ENCODE measurements around the gene PPA1. TPM values are rescaled to one million over a fixed set of nuclear protein-coding genes. Genes with fewer than 3 reads are reported as not detected.
A peak's percentile ranks its signal among the peaks of the same experiment; 100 is the strongest.

PPA1 gene
- total RNA-seq, 3 donors from 2014 or later (not counting 1 experiment from before 2014, with no cell fraction given) = 17.0 to 26.5 (median 19.2) TPM

- WGBS (ENCODE audit: insufficient coverage) = 63% methylated on average over 3 of the region's 3 CpGs
- Mint-ChIP-seq H3K27me3 (ENCODE audit: low read depth in 2 of 2) (peaks cover 23 to 30% of the 10 kb centered on the region in 2 donors), H3K27ac (no peak overlapping the region), H3K4me3 (no peak overlapping the region), H3K9me3 (no peaks in the 10 kb centered on the region), H3K4me1 (no peaks in the 10 kb centered on the region), H3K36me3 (no peaks in the 10 kb centered on the region)
- DNase-seq (no peak), ATAC-seq (no peak)
- no peak for TF ChIP-seq CTCF (IDR thresholded peaks at IDR 0.05)
- Histone ChIP-seq H3K27ac (ENCODE audit: low read length) (no peak overlapping the region), H3K9me3 (ENCODE audit: control insufficient read depth, insufficient read depth, low read length) (no peaks in the 10 kb centered on the region), H3K4me3 (ENCODE audit: low read length) (no peak overlapping the region), H3K27me3 (ENCODE audit: control insufficient read depth, insufficient read depth, low read length) (peaks cover 5% of the 10 kb centered on the region), H3K36me3 (ENCODE audit: control insufficient read depth, insufficient read depth, low read length) (no peaks in the 10 kb centered on the region), H3K4me1 (ENCODE audit: control insufficient read depth, insufficient read depth, low read length) (peaks cover 2% of the 10 kb centered on the region)
- intact Hi-C loops (cut with micrococcal nuclease) = loop anchor here (10.0 kb wide), 1 partner anchor 87 kb away; no protein-coding TSS in a partner anchor
These were observed 44.3 kb upstream of the PPA1 start for GRCh38 chr10:70277396-70278030.

- WGBS (ENCODE audit: insufficient coverage) = 85% methylated on average over 2 of the region's 2 CpGs
- peaks cover 1 to 2% of the 10 kb centered on the region in 2 donors for H3K27me3 Mint-ChIP-seq (ENCODE audit: low read depth in 2 of 2)
- peaks cover 5% of the 10 kb centered on the region for H3K4me1 ChIP-seq (ENCODE audit: control insufficient read depth, insufficient read depth, low read length)
- H3K27ac ChIP-seq (ENCODE audit: low read length) = no peak overlapping the region
- H3K27ac Mint-ChIP-seq = no peak overlapping the region
- no peak for TF ChIP-seq CTCF (IDR thresholded peaks at IDR 0.05)
- intact Hi-C loops (cut with micrococcal nuclease) = loop anchor here (5.0 to 10.0 kb wide), 2 partner anchors 52 to 90 kb away; no protein-coding TSS in a partner anchor
- no peaks in the 10 kb centered on the region for H3K27me3 ChIP-seq (ENCODE audit: control insufficient read depth, insufficient read depth, low read length)
- no peaks in the 10 kb centered on the region for H3K9me3 ChIP-seq (ENCODE audit: control insufficient read depth, insufficient read depth, low read length)
- H3K4me1 Mint-ChIP-seq = no peaks in the 10 kb centered on the region
- H3K4me3 Mint-ChIP-seq = no peak overlapping the region
- H3K9me3 Mint-ChIP-seq = no peaks in the 10 kb centered on the region
- ATAC-seq (no peak), DNase-seq (no peak)
- H3K36me3 Mint-ChIP-seq = no peaks in the 10 kb centered on the region
- H3K36me3 ChIP-seq (ENCODE audit: control insufficient read depth, insufficient read depth, low read length) = no peaks in the 10 kb centered on the region
- H3K4me3 ChIP-seq (ENCODE audit: low read length) = no peak overlapping the region
These were observed 41.4 kb upstream of the PPA1 start for GRCh38 chr10:70274643-70275042.

- Histone ChIP-seq H3K27ac (ENCODE audit: low read length) (no peak overlapping the region), H3K36me3 (ENCODE audit: control insufficient read depth, insufficient read depth, low read length) (no peaks in the 10 kb centered on the region), H3K4me3 (ENCODE audit: low read length) (no peak overlapping the region), H3K9me3 (ENCODE audit: control insufficient read depth, insufficient read depth, low read length) (no peaks in the 10 kb centered on the region), H3K27me3 (ENCODE audit: control insufficient read depth, insufficient read depth, low read length) (no peaks in the 10 kb centered on the region), H3K4me1 (ENCODE audit: control insufficient read depth, insufficient read depth, low read length) (peaks cover 5% of the 10 kb centered on the region)
- H3K4me3 Mint-ChIP-seq = no peak overlapping the region
- 3% methylated on average over 3 of the region's 4 CpGs for WGBS (ENCODE audit: insufficient coverage)
- H3K27ac Mint-ChIP-seq = no peak overlapping the region
- peaks cover 0 to 3% of the 10 kb centered on the region in 2 donors for H3K27me3 Mint-ChIP-seq (ENCODE audit: low read depth in 2 of 2)
- DNase-seq = peak in 1 of 2 donors; percentile 66
- H3K36me3 Mint-ChIP-seq = no peaks in the 10 kb centered on the region
- TF ChIP-seq CTCF (IDR thresholded peaks at IDR 0.05) = peak; percentile 61
- intact Hi-C loops (cut with micrococcal nuclease) = loop anchor here (5.0 to 10.0 kb wide), 2 partner anchors 51 to 92 kb away; no protein-coding TSS in a partner anchor
- H3K4me1 Mint-ChIP-seq = no peaks in the 10 kb centered on the region
- peak; percentile 76 to 83 (median 82) for ATAC-seq
- no peaks in the 10 kb centered on the region for H3K9me3 Mint-ChIP-seq
These were observed 39.7 kb upstream of the PPA1 start for GRCh38 chr10:70272925-70273316.
